GM19193 (cell line): Measurements from ENCODE around the gene RUNDC3A.

ENCODE experiments used
- POLR2A ChIP-seq: IDR thresholded peaks from 4 replicates; pipeline ENCODE4 v1.6.1; 2011; ENCODE audit not compliant: insufficient read depth, insufficient read length; ENCODE audit errors: extremely low read depth

Gene RUNDC3A

DNA sequence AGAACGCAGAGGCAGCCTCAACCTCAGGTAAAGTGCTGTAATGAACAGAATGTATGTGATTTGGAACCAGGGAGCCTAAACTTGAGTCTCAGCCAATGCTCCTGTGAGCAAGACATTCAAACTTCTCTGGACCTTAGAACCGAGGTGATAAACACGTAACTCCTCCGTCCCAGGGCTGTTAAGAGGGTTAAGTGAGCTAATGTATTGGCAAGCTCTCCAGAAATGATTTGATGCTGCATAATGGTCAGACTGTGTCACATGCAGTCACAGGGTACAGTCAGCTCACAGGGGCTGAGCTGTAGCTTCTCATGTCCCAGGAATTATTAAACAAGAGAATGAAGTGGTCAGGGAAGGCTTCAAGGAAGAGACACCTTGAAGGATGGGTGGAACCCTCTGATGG lies 30.4 kb upstream of the RUNDC3A start:
- no peak for TF ChIP-seq POLR2A

DNA sequence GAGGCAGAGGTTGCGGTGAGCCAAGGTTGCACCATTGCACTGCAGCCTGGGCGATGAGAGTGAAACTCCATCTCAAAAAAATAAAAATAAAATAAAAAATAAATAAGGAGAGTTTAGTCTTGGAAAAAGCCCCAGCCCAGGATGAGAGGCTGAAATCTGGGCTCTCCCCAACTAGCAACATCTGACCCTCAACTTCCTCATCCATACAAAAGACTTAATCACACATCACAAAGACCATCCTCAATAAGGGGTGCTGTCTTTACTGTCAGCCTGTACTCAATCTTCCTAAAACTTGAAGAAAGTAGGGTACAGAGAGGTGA lies 29.1 kb upstream of the RUNDC3A start:
- no peak for TF ChIP-seq POLR2A

DNA sequence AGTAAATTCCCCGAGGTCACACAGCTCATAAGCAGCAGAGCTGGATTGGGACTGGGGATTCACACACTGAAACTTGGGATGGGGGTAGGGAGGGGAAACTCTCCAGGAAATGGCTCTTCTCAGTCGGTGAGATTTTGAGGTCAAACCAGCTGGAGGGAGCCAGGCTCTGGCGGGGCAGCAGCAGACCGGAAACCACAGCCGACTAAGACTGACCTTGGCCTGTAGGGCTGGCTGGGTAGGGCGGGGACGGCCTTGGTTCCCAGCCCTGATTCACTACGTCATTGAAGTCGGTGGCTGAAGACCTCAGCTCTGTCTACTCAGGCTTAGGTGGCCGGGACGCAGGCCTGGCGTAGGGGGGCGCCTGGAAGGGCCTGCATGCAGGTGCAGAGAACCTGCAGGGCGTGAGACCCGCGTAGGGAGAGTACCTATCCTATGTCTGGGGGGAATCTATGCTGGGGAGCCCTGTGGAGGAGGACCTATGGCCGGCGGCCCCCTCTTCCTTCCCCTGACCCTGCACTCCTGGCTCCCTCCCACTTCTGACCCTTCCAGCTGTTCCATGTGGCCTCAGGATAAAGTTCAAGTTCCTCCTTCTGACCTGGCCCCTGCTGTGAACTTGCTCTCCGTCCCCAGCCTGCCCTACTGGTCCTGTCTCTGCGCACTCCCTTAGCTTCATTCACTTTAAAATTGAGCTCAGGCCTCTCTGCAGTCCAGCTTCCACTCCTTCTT lies 28.6 kb upstream of the RUNDC3A start:
- no peak for TF ChIP-seq POLR2A

DNA sequence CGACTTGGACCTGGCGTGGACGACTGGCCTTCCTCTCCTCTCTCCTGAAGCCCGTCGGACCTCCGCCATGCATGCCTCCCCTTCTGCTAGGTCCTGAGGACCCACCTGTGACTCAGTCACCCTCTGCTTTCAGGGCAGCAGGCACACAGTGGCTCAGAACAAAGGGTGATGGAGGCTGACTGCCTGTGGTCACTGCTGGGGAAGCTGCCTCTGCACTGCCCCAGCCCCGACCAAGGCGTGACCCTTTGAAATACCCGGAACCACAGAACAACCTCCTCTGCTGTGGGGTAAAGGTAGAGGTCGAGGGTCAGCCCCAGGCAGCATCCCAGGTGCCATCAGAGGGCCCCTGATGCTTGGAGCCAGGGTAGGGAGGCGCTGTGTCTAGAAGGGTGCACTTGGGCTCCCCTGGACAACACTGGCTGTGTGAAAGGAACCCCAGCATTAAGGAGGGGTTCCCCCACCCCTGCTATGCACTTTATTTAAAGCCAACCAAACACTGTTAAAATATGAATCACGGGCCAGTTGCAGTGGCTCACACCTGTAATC lies 27.9 kb upstream of the RUNDC3A start:
- no peak for TF ChIP-seq POLR2A

DNA sequence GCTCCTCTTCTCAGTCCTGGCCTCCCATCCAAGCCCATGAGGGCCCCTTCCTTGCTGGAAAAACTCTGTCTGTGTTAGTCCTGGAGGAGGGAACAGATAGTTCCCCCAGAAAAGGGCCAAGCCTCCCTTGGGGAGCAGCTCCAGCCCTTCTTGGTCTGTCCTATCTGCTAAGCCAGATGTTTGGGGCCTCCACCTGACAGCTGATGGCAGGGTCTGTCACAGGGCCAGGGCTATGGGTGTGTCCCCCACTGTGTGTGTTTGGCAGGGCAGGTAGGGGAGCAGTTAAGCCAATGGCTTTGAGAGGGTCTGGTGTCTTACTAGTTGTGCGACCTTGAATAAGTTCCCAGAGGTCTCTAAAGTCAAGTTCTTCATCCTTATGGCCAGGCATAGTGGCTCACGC lies 26.8 kb upstream of the RUNDC3A start:
- no peak for TF ChIP-seq POLR2A

DNA sequence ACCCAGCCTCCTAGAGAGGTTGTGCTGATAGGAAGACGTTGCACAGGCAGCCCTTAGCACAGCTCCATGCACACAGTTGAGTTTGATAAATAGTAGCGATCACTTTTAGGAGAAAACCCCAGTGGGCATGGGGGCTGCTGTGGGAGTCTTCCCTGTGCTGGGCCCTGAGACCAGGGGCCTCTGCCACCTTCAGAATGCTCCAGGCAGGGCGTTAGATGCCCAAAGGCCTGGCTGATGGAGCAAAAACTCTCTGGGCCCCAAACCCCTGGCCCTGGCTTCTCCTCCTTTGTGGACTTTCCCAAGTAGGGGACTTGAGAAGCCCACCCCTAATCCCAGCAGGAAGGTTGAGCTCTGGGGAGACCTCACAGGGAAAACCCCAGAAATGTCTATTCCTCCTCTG lies 26.1 kb upstream of the RUNDC3A start:
- TF ChIP-seq POLR2A: no peak

DNA sequence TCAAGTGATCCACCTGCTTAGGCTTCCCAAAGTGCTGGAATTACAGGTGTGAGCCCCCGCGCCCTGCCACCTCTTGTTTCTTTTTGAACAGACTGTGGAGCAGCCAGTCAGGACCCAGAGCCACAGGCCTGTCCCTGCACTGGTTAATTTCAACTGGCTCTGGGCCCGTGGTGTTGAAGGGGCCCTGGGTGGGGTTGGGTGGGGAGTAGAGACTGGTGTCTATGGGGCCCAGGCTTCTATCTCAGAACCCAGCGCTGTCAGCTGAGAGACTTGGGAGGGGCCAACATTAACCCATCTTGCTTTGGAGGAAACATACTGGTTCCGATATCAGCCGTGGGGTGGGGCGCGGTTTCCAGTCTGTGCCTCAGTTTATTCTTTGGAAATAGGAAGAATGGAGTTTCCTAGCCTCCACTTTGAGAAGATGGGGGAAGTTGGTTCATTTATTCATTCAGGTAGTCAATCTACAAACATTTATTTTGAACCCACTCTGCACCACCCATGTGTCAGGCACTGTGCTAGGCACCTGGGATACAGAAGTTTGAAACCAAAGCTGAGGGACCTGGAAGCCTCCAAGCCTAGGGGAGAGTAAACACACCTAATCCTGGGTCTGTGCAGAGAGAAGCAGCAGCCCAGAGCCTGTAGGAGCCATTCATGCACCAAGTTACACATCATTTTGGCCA lies 24.9 kb upstream of the RUNDC3A start:
- TF ChIP-seq POLR2A: no peak

DNA sequence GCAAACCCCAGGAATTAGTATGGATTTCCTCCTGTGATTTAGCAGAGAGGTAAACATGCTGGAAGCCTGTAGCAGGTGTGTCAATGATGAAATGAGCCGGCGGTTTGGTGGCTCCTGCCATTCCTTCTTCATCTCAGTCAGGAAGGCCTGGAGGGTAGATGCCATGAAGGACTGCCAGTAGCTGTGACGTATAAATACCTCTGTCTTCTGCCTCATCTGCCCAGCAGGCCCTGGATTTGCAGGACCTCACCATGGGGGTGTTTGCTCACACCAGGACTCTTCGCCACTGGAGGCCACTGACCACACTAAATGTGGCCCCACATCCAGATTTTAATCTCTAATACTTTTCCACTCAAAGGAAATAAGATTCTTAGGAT lies 24.4 kb upstream of the RUNDC3A start:
- TF ChIP-seq POLR2A: no peak

DNA sequence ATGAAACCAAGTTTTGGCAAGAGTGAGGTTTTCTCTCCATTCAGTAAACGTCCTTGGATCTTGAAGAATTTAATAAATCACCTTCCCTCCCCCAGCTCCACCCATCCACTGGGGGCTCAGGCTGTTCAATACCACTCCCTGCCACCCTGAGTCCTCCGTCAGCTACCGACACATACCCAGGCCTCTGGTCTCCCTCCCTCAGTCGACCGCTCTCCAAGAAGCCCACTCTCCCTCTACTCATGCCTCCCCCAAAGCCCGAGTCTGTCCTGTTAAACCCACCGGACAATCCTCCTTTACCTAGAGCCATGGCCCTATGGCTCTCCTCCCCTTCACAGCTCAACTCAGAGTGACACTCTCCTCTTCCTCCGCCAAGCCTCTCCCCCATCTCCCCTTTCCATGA lies 20.8 kb upstream of the RUNDC3A start:
- TF ChIP-seq POLR2A: no peak

DNA sequence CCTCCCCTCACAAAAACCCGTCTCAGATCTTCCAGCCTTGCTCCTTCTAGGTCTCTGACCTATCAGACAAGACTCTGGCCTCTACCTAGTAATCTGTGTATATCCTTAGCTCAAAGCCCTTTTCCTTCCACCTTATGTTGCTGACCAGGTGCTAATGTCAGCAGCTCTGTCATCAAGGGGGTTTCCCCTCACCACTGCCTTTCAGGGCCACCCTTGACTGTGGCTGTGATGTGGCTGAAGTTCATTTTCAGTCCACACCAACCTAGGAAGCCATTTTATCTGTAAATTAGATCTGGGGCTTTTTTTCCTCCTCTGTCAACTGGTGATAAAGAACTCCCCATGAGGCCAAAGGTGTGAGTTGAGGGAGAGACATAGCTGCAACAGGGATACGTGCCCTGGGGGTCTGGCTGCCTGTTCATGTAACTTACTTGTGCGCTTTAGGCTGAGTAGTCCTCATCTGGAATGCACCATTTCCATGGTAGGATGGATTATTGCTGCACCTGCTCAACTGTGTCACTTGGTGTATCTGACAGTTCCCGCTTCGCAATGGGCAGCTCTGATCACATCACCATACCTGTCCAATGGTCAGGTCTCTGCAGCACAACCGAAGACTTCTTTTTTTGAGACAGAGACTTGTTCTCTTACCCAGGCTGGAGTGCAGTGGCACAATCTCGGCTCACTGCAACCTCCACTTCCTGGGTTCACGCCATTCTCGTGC lies 14.7 kb upstream of the RUNDC3A start:
- TF ChIP-seq POLR2A: no peak

DNA sequence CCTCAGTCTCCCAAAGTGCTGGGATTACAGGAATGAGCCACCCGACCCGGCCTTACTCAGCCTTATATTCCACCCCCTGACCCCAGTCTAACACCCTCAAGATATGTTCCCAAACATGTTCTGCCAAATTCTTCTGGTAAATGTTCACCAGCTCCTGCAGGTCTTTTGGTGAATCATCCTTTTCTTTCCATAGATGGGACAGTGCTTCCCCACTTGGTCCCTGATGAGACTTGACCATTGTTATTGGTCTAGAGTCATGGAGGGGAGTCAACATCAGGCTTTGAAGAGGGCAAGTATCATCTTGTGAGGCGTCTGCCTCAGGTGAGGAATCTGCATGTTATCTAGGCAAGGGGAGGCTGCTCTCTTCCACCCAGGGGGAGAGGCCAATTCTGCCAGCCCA lies 10.4 kb upstream of the RUNDC3A start:
- no peak for TF ChIP-seq POLR2A

DNA sequence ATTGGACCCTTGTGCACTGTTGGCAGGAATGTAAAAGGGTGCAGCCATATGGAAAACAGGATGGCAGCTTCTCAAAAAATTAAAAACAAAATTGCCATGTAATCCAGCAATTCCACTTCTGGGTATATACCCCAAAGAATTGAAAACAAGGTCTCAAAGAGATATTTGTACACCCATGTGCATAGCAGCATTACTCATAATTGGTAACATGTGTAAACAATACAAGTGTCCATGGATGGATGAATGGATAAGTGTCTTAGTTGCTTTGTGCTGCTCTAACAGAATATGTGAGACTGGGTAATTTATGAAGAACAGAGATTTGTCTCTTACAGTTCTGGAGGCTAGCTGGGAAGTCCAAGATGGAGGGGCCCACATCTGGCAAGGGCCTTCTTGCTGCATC lies 3.8 kb upstream of the RUNDC3A start:
- TF ChIP-seq POLR2A: no peak

DNA sequence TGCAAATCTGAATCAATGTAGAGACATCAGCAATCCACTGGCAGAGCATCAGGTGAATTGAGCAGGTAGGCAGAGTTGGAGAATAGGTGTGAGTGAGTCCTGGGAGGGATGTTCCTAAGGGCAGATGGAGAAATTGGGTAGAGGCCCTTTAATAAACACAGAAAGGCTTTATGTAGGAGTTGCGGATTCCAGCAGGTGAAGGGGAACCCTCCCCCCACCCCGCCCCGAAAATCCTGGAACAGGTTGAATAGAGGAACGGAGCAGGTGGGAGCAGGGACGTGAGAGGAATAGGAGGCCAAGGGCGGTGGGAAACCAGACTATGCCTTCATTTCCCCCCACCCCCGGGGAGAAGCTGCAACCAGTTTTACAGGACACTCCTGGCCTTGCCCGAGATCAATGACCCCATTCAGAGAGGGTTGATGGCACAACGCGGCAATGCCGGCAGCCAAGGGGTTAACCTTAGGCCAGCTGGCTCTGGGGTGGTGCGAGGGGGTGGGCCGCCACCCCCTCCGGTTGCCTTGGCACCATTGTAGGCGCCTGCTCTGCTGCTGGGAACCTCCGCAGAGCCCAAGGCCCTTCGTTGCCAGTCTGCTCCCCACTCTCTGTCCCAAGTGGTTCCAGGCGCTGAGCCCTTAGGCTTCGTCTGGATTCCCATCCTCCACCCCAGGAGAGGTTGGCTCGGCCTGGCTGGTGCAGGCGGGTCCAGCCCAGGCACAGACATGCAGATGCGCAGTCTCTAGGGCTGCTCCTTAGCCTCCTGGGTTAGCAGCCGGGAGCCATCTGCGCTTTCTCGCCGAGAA lies 814 bp upstream of the RUNDC3A start:
- no peak for TF ChIP-seq POLR2A

DNA sequence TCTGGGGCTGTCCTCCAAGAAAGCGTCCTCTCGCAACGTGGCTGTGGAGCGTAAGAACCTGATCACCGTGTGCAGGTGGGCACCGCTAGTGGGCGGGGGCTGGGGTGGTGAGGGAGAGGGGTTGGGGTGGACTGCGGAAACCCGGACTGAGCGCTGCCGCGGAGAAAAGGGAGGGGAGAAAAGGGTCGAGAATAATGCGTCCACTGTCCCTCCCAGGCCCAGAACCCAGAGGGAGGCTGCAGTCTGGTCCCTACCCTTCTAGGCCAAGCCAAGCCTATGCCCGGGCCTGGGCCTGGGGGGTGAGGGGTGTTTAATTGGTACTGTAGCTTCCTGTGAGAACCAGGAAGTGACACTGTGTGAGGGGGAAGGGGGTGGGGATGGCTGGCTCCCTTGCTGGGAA lies 464 bp downstream of the RUNDC3A start:
- TF ChIP-seq POLR2A: no peak

DNA sequence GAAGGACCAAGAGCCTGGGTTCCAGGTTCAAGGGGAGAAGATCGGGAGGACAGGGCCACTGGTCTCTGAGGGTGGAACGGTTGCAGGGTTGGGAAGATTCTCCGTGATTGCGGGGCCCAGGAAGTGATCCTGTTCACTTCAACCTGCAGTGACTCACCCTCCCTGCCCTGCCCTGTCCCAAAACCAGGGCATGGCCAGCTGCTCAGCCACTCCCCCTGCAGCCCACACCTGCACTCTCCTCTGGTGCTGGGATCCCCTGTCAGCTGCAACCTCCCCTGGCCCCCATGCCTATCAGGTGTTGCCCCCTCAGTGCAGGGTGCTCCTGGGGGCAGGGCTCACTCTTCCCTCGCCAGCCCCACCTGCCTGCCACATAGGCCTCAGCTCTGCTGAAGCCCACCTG lies 1.1 kb downstream of the RUNDC3A start:
- TF ChIP-seq POLR2A: no peak

DNA sequence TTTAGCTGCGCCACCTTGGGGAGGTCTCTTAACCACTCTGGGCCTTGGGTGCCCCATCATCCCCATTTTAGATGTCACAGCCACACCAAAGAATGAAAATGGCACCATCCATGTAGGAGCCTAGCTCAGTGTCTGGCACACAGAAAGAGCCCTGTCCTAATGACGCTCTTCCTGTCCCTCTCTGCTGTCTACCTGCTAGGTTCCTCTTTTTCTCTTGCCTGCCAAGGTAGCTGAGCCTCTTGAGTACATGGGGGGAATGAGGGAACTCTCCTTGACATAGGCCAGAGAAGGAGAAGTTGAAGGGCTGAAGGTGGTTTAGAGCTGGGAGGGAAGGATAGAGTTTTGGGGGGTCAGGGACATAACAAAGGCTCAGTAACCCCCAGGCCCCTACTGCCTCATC lies 1.8 kb downstream of the RUNDC3A start:
- TF ChIP-seq POLR2A: no peak
